WTC11 (cell line): ENCODE results near the gene GPR6. TPM values are rescaled to one million over a fixed set of nuclear protein-coding genes. Genes with fewer than 3 reads are reported as not detected.

Source experiments
- ATAC-seq: fragments of 200-7000 bp; cut with Tn5 transposase; 2 replicates; pipeline ENCODE4 v1.10.0; 2021; ENCODE audit warnings: mild to moderate bottlenecking, moderate library complexity
- CTCF ChIA-PET: fragments of 300-600 bp; sonication (Branson Sonifier 250); formaldehyde crosslinking; loops from one replicate; lab custom pipeline; 2021; ENCODE audit warnings: antibody characterized with exemption; lab: Charles Lee
- POLR2A ChIA-PET: fragments of 350-600 bp; sonication (Branson Sonifier 250); formaldehyde crosslinking; loops from one replicate; lab custom pipeline; 2021; ENCODE audit warnings: antibody characterized with exemption; lab: Charles Lee
- DNase-seq: peaks from one replicate; pipeline ENCODE4 v3.0.0; 2021; ENCODE audit warnings: low spot score
- H3K27ac Mint-ChIP-seq: 2 replicates; pipeline ENCODE4 v1.8.0; 2021; ENCODE audit warnings: mixed read lengths
- H3K27me3 Mint-ChIP-seq: 2 replicates; pipeline ENCODE4 v1.8.0; 2021; ENCODE audit warnings: low read depth, mild to moderate bottlenecking, moderate library complexity, mixed read lengths
- H3K36me3 Mint-ChIP-seq: 2 replicates; pipeline ENCODE4 v1.8.0; 2021; ENCODE audit warnings: mixed read lengths
- H3K4me1 Mint-ChIP-seq: 2 replicates; pipeline ENCODE4 v1.8.0; 2022; ENCODE audit warnings: mixed read lengths
- H3K4me3 Mint-ChIP-seq: 2 replicates; pipeline ENCODE4 v1.8.0; 2021; ENCODE audit warnings: mild to moderate bottlenecking, moderate library complexity, mixed read lengths
- H3K9me3 Mint-ChIP-seq: 2 replicates; pipeline ENCODE4 v1.8.0; 2021; ENCODE audit warnings: mixed read lengths
- AFF4 ChIP-seq: sonication (generic); formaldehyde crosslinking; IDR thresholded peaks from 2 replicates; pipeline ENCODE4 v1.8.1; 2023; ENCODE audit warnings: mild to moderate bottlenecking, missing genetic modification reagents, borderline replicate concordance
- CBFB ChIP-seq: sonication (generic); formaldehyde crosslinking; IDR thresholded peaks from 2 replicates; pipeline ENCODE4 v1.8.1; 2022; ENCODE audit warnings: mild to moderate bottlenecking, low read depth, missing genetic modification reagents
- E2F1 ChIP-seq: sonication (generic); formaldehyde crosslinking; IDR thresholded peaks from 2 replicates; pipeline ENCODE4 v1.8.0; 2022; ENCODE audit warnings: mild to moderate bottlenecking, missing genetic modification reagents
- E2F4 ChIP-seq: sonication (generic); formaldehyde crosslinking; IDR thresholded peaks from 2 replicates; pipeline ENCODE4 v1.8.1; 2022; ENCODE audit warnings: low read depth, mild to moderate bottlenecking, moderate library complexity, missing genetic modification reagents, borderline replicate concordance
- E2F5 ChIP-seq: sonication (generic); formaldehyde crosslinking; IDR thresholded peaks from 2 replicates; pipeline ENCODE4 v1.8.1; 2022; ENCODE audit warnings: mild to moderate bottlenecking, moderate library complexity, missing genetic modification reagents
- ETV6 ChIP-seq: sonication (generic); formaldehyde crosslinking; IDR thresholded peaks from 2 replicates; pipeline ENCODE4 v1.8.1; 2022; ENCODE audit warnings: mild to moderate bottlenecking, missing genetic modification reagents
- FOXP4 ChIP-seq: sonication (generic); formaldehyde crosslinking; IDR thresholded peaks from 2 replicates; pipeline ENCODE4 v1.8.0; 2022; ENCODE audit warnings: mild to moderate bottlenecking, missing genetic modification reagents
- MLX ChIP-seq: sonication (generic); formaldehyde crosslinking; IDR thresholded peaks from 2 replicates; pipeline ENCODE4 v1.8.1; 2023; ENCODE audit warnings: mild to moderate bottlenecking, missing genetic modification reagents, moderate library complexity
- NFE2L1 ChIP-seq: sonication (generic); formaldehyde crosslinking; IDR thresholded peaks from 2 replicates; pipeline ENCODE4 v1.8.1; 2023; ENCODE audit warnings: missing genetic modification reagents
- NFYB ChIP-seq: sonication (generic); formaldehyde crosslinking; conservative IDR thresholded peaks from 2 replicates; pipeline ENCODE4 v1.8.0; 2022; ENCODE audit warnings: low read depth, missing genetic modification reagents
- NR2C2 ChIP-seq: sonication (generic); formaldehyde crosslinking; IDR thresholded peaks from 2 replicates; pipeline ENCODE4 v1.8.0; 2022; ENCODE audit warnings: mild to moderate bottlenecking, missing genetic modification reagents
- RELA ChIP-seq: sonication (generic); formaldehyde crosslinking; IDR thresholded peaks from 2 replicates; pipeline ENCODE4 v1.8.1; 2022; ENCODE audit warnings: missing genetic modification reagents, mild to moderate bottlenecking, borderline replicate concordance
- RORB ChIP-seq: fragments of 250-450 bp; sonication (Bioruptor Pico); IDR thresholded peaks from 2 replicates; pipeline ENCODE4 v1.9.0; 2021; ENCODE audit warnings: mild to moderate bottlenecking
- TEAD4 ChIP-seq: sonication (generic); formaldehyde crosslinking; IDR thresholded peaks from 2 replicates; pipeline ENCODE4 v1.8.0; 2022; ENCODE audit warnings: mild to moderate bottlenecking, missing genetic modification reagents
- USF2 ChIP-seq: sonication (generic); formaldehyde crosslinking; IDR thresholded peaks from 2 replicates; pipeline ENCODE4 v1.8.1; 2023; ENCODE audit warnings: mild to moderate bottlenecking, missing genetic modification reagents, moderate library complexity
- ZBTB43 ChIP-seq: sonication (generic); formaldehyde crosslinking; IDR thresholded peaks from 2 replicates; pipeline ENCODE4 v1.8.1; 2023; ENCODE audit warnings: mild to moderate bottlenecking, missing genetic modification reagents
- ZNF219 ChIP-seq: sonication (generic); formaldehyde crosslinking; IDR thresholded peaks from 2 replicates; pipeline ENCODE4 v1.8.0; 2023; ENCODE audit warnings: missing genetic modification reagents, mild to moderate bottlenecking, borderline replicate concordance
- ZNF396 ChIP-seq: fragments of 250-450 bp; sonication (Bioruptor Pico); IDR thresholded peaks from 2 replicates; pipeline ENCODE4 v1.8.0; 2021; ENCODE audit warnings: mild to moderate bottlenecking, moderate library complexity, borderline replicate concordance
- ZNF423 ChIP-seq: fragments of 250-450 bp; sonication (Bioruptor Pico); IDR thresholded peaks from 2 replicates; pipeline ENCODE4 v2.1.2; 2022; ENCODE audit warnings: mild to moderate bottlenecking, moderate library complexity
- ZNF425 ChIP-seq: fragments of 250-450 bp; sonication (Bioruptor Pico); conservative IDR thresholded peaks from 2 replicates; pipeline ENCODE4 v1.9.0; 2021; ENCODE audit warnings: mild to moderate bottlenecking
- ZSCAN18 ChIP-seq: fragments of 250-450 bp; sonication (Bioruptor Pico); IDR thresholded peaks from 2 replicates; pipeline ENCODE4 v2.1.2; 2022; ENCODE audit warnings: mild to moderate bottlenecking, moderate library complexity
- total RNA-seq: library from RNA; stranded (reverse); gene quantifications from 3 replicates; pipeline ENCODE4 v1.2.3, GENCODE V29; 2021

GPR6 gene
- total RNA-seq, 1 experiment from 2014 or later = 0.22 TPM

- TF ChIP-seq ZNF425 (CRISPR knock-in tag) (no peak), NFYB (no peak), E2F1 (CRISPR knock-in tag) (no peak), RELA (CRISPR knock-in tag) (no peak), ZNF423 (no peak), ZNF396 (CRISPR knock-in tag) (no peak), USF2 (no peak), ZSCAN18 (CRISPR knock-in tag) (no peak), TEAD4 (CRISPR knock-in tag) (no peak), FOXP4 (CRISPR knock-in tag) (no peak), ZBTB43 (CRISPR knock-in tag) (no peak), ETV6 (CRISPR knock-in tag) (no peak), MLX (CRISPR knock-in tag) (no peak)
Observed at GRCh38 chr6:110017946-110018345, 39.8 kb downstream of the GPR6 start (continued).

GRCh38 chr6:110018486-110018885 is 40.4 kb downstream of the GPR6 start:
- Mint-ChIP-seq H3K27ac (no peak overlapping the region), H3K4me3 (no peak overlapping the region), H3K27me3 (no peaks in the 10 kb centered on the region), H3K9me3 (no peaks in the 10 kb centered on the region), H3K36me3 (no peaks in the 10 kb centered on the region), H3K4me1 (peaks cover 7% of the 10 kb centered on the region; the same call in 1 of the 2 replicates)
- TF ChIP-seq ZNF219 (no peak), E2F4 (CRISPR knock-in tag) (no peak), NR2C2 (no peak), AFF4 (CRISPR knock-in tag) (no peak), CBFB (CRISPR knock-in tag) (no peak), E2F5 (CRISPR knock-in tag) (no peak), RORB (no peak), NFE2L1 (CRISPR knock-in tag) (no peak)
- DNase-seq (no peak), ATAC-seq (no peak)
- ChIA-PET POLR2A (no interaction called here), CTCF (no interaction called here)
